IPS-18c (cell line): ENCODE results near the gene RTF2.

Experiments used
- H3K4me3 ChIP-seq: 2 replicates; pipeline ENCODE4 v1.7.0; 2013; ENCODE audit warnings: low read depth, mild to moderate bottlenecking, low read length, moderate library complexity; ENCODE audit not compliant: insufficient read depth
- H3K9me3 ChIP-seq: one replicate; pipeline ENCODE4 v1.6.1; 2013; ENCODE audit warnings: mild to moderate bottlenecking, low read length, moderate library complexity; ENCODE audit not compliant: control insufficient read depth, insufficient read depth

The RTF2 gene, protein sequence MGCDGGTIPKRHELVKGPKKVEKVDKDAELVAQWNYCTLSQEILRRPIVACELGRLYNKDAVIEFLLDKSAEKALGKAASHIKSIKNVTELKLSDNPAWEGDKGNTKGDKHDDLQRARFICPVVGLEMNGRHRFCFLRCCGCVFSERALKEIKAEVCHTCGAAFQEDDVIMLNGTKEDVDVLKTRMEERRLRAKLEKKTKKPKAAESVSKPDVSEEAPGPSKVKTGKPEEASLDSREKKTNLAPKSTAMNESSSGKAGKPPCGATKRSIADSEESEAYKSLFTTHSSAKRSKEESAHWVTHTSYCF

DNA sequence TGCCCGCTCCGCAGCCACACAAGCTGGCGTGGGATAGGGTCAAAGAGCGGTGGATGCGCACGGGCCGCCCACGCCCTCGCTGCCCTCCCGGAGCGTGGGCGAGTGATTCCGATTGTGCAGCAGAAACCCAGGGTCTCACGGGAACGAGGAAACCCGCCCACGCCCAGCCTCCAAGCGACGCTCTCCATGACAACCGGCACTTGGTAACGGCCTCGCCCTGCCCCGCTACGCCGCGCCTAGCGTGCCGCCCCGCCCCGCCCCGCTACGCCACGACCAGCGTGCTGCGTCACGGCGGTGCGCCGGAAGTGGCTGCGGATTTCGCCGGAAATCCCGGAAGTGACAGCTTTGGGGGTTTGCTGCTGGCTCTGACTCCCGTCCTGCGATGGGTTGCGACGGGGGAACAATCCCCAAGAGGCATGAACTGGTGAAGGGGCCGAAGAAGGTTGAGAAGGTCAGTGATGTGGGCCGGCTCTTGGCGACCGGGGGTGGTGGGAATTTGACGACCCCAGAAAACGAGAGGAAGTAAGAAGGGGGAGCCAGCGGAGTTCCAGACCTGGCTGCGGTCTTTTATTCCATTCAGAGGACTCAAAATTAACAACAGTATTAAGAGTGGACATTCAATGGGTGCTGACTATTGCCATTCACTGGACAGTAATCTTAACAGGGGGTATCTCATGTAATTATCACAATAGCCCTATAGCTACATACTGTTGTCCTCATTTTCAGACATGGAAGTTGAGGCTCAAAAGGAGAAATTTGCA is at the start of gene RTF2:
Gene RTF2 (plus strand): TSS at position 312 of the 761 bp plus-strand sequence. CDS start 71 bp downstream, at position 383.
- no peaks in the 10 kb centered on the region for H3K9me3 ChIP-seq
- peak within 1 kb of the TSS; percentile 91 for H3K4me3 ChIP-seq

DNA sequence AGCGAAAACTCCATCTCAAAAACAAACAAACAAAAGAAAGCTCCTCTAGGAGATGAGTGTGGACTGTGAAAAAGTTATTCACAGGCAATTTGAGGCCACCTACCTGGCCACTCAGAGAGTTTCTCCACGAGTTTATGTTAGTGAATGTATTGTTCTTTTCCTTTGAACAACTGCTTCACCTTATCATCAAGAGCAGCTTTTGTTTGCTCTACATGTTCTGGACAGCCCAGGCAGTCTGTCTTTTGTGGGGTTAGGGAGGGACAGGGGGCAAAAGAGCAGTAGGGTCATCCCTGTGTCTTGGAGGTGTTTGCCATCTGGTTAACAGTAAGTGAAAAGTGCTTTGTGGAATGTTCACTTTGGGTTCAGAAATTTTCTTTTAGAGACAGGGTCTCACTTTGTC is 48.4 kb upstream of the RTF2 start:
- Histone ChIP-seq H3K9me3 (no peaks in the 10 kb centered on the region), H3K4me3 (no peak overlapping the region)

DNA sequence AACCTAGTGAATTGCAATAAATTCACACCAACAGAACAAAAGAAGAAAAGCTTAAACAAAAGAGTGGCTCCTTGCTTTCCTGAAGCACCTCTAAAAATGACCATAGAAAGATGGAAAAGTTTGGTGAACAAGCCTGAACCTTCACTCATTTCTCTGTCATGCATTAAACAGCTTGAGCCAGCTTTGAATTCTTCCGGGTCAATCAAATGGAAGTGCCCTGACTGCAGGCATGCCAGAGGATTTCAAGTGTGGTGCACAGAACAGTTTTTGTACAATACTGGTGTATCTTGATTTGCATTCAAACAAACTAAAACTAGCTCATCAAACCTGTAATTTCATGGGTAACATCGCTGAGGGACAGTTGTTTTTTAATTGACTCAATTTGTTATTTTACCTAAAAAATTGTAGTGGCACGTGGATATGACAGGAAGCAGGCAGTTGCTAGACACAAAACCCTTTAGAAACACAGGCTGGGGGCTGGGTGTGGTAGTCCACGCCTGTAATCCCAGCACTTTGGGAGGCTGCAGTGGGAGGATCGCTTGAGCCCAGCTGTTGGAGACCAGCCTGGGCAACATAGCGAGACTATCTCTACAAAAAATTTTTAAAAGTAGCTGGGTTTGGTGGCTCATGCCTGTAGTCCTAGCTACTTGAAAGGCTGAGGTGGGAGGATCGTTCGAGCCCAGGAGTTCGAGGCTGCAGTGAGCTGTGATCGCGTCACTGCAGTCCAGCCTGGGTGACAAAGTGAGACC is 47.3 kb upstream of the RTF2 start:
- Histone ChIP-seq H3K4me3 (no peak overlapping the region), H3K9me3 (no peaks in the 10 kb centered on the region)

DNA sequence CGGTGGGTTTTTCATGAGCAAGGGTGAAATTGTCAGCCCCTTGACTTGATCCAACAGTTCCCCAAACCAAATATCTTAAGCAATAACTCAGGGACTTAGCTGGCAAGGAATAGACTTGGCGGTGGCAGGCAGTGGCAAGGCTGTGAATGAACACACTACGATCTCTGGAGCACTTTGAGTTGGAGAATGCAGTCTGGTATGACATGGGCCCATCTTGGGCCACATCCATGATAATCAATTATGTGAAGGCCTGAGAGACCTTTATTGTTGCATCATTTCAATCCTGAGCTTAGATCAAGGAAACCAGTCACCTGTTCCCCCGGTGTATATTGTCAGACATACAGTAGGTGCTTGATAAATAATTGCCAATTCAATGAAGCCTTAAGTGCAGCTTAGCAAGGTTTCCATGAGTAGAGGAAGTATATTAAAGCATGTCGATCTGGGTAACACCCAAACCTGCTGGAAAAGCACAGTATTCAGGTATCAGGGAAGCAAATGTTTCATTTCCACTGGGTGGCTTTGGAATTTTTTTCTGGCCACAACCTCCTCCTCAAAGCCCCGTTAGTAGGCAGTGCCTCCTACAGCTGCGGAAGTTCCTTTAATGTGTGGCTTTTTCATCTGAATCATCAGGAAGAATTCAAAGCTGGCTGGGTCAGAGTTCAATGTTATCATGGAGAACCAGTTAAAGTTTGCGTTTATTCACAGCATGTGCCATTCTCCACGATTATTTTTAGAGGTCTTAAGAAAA is 46.2 kb upstream of the RTF2 start:
- no peak overlapping the region for H3K4me3 ChIP-seq
- no peaks in the 10 kb centered on the region for H3K9me3 ChIP-seq

DNA sequence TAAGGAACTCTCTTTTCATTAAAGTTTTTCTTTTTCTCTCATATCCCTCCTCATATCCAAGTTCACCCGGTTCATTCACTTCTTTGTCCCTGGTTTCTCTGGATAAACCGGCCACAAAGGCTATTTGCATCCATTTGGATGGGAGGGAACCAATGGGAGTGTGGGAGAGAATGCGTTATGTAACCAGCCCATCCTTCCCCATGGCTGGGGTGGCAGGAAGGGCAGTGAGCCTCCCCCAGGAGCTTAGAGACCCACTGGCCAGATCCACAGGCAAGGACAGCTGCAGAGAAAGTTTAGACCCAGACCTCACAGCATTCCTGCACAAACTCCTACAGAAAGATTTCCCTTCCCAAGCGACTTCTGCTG is 45.6 kb upstream of the RTF2 start:
- Histone ChIP-seq H3K9me3 (no peaks in the 10 kb centered on the region), H3K4me3 (no peak overlapping the region)

DNA sequence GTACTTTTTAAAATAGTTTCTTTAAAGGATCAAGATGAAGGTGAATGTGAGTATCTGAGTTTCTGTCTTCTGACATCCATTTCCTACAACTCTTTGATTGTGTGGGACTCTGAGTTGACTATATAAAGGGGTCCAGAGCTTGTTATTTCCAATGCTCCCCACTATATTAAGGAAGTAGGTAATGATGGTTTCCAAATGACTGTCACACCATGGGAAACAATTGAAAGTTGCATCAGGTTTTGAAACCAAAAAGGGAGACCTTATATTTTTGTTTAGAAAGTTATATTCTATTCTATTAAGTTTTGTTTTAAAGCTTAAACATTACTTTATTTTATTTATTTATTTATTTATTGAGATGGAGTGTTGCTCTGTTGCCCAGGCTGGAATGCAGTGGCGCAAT is 45.2 kb upstream of the RTF2 start:
- Histone ChIP-seq H3K9me3 (no peaks in the 10 kb centered on the region), H3K4me3 (no peak overlapping the region)

DNA sequence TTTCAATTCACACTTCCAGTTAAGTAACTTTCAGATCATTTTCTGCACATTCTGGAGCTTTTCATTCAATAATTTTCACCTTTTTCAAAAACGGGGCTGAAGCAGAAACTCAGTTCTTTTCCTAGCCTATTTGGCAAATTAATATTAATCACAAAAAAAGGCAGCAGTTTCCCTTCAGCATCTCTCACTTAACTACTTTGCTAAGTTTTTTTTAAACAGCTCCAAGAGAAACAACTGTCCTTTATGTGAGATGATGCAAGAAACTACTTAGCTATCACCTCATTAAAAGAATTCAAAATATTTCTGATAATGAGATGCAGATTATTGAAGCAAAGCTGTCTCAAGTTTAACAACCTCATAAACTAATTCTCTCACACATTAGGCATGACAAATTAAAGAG is 44.5 kb upstream of the RTF2 start:
- H3K4me3 ChIP-seq, result no peak overlapping the region
- no peaks in the 10 kb centered on the region for H3K9me3 ChIP-seq

DNA sequence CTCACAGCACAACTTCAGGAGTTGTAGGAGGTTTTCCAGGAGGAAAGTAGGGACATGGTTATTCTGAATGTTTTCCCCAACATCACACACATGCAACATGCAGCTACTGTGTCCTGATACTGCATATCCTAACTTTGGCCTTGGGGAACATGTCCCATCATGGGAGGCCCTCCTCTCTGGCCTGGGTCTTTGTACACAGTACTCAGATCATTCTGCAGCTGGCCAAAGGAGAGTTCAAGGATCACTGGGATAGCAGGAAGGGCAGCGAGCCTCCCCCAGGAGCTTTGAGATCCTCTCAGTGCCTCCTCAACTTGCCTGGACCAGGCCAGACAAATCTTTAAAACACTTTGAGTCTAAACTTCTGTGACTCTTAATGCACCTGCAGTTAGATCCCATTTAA is 43.5 kb upstream of the RTF2 start:
- Histone ChIP-seq H3K4me3 (no peak overlapping the region), H3K9me3 (no peaks in the 10 kb centered on the region)

DNA sequence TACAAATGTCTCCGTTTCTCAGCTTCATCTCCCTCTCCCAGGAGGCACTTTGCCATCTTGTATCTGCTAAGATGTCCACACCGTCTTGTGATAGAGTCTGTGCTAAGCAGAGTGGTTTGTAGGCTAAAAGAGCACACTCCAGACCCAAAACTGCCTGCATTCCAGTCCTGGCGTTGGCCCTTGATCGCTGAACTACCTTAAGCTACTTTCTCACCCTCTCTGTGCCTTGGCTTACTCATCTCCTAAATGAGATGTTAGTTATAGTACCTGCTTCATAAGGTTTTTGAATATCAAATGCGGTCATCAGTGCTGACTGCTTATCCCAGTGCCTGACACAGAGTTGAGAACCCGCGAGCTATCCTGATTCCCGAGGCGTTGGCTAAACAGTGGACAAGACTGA is 42.4 kb upstream of the RTF2 start:
- Histone ChIP-seq H3K4me3 (no peak overlapping the region), H3K9me3 (no peaks in the 10 kb centered on the region)

DNA sequence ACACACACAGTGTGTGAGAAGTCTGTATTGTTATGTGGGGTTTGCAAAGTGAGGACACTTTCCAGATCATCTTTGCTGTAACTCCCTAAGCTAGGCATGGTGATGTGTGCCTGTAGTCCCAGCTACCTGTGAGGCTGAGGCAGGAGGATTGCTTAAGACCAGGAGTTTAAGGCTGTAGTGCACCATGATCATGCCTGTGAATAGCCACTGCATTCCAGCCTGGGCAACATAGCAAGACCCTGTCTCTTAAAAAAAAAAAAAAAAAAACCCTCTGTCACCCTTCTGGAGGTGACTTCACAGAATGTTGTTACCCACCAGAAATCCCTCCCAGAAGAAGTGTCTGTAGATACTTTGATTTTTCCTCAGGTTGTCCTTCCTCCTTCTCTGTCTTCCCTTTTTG is 41.5 kb upstream of the RTF2 start:
- no peaks in the 10 kb centered on the region for H3K9me3 ChIP-seq
- H3K4me3 ChIP-seq, result no peak overlapping the region

DNA sequence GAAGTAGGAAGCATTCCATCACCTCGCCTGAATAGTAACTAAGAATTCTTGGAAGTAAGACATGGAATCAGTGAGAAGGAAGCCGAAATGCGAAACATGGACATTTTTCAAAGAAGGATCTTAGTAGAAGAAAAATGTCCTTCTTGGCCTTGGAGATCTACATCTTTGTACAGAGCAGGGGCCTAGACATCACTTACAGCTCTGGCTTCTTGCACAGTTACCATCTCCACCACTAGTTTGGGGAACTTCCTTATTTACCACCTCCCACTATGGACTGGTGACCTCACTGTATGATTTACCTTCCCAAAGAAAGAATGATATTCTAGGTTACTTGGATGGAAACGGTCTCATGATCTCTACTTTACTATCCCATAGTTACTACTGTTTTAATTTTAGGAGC is 40.6 kb upstream of the RTF2 start:
- no peak overlapping the region for H3K4me3 ChIP-seq
- no peaks in the 10 kb centered on the region for H3K9me3 ChIP-seq

DNA sequence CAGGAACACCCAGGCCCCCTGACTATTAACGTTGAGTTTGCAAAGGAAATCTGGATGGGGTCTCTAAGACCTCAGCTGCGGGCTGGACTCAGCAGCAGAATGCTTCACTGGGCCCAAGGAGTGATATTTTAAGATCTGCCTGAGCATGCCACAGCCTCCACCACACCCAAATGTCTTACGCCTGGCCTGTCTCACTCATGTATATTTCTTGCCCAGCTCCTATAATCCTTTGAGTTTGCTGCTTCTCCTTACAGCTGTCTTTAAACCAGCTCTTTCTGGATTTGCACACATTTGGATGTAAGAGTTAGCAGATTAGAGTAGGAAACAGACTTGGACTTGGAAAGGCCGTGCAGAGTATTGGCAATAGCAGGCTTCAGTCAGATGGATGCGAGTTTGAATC is 40.0 kb upstream of the RTF2 start:
- no peak overlapping the region for H3K4me3 ChIP-seq

DNA sequence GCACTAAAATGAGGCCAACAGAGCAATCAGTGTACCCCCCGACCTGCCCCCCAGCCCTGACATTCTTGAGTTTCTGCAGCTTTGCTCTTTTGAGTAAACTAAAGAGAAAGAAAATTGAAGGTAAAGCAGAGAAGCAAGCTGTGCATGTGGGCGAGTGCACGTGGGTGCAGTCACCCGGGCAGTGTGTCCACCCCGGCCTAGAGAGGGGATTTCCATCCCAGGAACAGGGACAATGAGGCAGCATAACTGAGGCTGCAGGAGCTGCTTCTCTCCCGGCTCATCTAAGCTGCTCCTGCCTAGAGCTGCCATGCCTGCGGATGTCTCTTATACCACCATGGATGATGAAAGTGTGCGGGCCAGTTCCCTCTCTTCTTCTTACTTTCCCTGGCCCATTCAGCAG is 39.5 kb upstream of the RTF2 start:
- no peaks in the 10 kb centered on the region for H3K9me3 ChIP-seq
- H3K4me3 ChIP-seq, result no peak overlapping the region

More for the DNA sequence above, 40.0 kb upstream of the RTF2 start:
- no peaks in the 10 kb centered on the region for H3K9me3 ChIP-seq

DNA sequence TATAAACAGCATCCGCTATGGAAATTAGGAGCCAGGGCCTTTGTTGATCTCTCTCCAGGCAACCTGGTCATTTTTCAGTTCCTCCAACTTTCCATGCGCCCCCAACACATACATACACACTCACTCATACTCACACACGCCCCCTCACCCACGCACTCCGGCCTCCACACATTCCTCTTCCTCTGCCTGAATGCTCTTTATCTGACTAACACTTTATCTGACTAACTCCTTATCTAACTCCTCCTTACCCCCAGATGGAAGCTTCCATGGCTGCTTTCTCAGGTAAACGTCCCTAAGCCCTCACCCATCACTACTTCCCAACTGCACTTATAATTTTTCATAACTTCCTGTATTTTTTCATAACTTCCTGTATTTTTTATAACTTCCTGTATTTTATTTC is 38.9 kb upstream of the RTF2 start:
- Histone ChIP-seq H3K4me3 (no peak overlapping the region), H3K9me3 (no peaks in the 10 kb centered on the region)

DNA sequence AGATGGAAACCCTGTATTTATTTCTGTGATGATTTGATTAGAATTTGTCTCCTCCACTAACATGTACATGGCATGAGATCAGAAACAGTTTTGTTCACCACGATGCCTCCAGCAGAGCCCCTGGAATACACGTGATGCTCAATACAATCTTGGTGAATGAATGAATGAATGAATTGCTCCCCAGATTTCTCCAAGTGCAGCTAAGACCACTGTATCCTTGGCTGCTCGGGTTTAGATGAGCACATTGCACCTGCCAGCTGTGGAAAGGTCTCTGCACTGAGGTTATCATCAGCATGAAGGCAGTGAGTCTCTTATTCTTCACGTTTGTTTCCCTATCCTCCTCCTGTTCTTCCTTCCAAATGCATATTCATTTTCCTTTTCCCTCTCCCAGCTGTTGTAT is 38.5 kb upstream of the RTF2 start:
- Histone ChIP-seq H3K9me3 (no peaks in the 10 kb centered on the region), H3K4me3 (no peak overlapping the region)

DNA sequence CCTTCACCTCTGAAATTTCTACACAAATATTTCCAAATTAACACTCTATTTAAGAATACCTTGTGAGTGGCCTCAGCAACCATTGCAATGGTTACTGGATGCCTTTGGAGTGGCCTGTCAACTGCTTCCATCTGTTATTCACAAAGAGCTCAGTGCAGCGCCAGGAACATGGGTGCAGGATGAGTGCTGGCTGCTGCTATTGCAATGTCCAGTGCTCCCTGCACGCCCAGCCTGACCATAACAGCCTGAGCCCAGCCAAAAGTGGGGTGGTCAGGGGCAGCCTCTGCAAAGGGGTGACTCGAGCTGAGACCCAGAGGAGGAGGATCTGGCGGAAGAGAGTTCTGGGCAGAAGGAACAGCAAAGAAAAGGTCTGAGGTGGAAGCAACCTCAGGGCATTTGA is 38.0 kb upstream of the RTF2 start:
- no peak overlapping the region for H3K4me3 ChIP-seq
- no peaks in the 10 kb centered on the region for H3K9me3 ChIP-seq

DNA sequence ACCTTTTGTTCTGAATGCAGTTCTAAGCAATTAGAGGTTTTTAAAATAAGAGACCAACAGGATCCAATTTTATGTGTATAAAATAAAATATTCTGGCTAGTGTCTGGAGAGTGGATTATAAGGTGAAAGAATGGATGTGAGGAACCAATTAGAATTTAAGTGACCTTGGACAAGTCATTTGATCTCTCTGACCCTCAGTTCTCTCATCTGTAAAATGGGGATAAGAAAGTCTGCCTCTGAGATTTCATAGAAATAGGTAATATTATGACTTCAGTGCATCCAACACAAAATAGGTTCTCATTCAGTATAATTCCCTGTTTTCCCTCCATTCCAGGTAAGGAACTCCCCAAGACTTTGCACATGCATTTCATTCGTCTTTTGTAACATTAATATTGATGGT is 37.5 kb upstream of the RTF2 start:
- Histone ChIP-seq H3K4me3 (no peak overlapping the region), H3K9me3 (no peaks in the 10 kb centered on the region)
